ENCODE data around the gene FADD.
"Not testable (repeated sequence)": the region's sequence is repeated elsewhere in the genome, so short reads cannot be mapped to it uniquely, and the experiment has no call there.

The FADD gene

DNA sequence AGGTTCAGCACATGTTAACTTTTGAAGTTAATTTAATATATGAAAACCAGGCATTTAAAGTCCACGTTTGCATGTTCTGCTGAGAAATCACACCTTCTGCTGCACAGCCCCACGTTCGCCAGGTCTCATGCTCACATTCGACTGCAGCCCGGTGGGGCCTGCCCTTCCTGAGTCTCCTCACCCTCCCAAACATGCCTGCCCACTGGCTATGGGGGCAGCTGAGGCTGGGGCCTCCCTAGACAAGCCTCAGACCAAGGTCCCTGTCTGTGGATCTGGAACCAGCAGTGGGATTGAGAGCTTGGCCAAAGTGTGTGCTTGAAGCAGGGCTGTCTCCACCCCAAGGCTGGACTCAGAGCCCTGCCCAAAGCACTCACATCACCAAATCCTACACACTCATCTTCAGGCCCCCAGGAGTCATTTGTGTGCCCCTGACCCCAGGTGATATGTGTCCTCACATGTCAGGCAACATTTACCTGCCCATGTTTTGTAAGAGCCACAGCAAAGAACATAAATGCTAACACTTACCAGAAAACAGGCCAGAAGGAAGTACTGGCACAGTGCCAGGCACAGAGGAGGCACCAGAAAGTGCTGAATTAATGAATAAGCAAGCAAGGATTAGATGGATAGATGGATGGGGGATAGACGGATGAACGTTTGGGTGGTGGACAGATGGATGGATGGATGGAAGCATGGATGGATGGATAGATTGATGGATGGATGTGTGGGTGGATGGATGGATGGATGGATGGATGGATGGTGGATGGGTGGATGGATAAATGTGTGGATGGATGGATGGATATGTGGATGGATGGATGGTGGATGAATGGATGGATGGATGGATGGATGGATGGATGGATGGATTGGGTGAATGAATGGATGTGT is 9.4 kb upstream of the FADD start:
- no peak overlapping the region for H3K27ac ChIP-seq
- in situ Hi-C loops (cut with HindIII; ENCODE audit: low pct_ligation_motif_present, low sequenced_read_pairs): loop anchor here (25.0 kb wide), 2 partner anchors 156 to 281 kb away; no protein-coding TSS in a partner anchor
- no peaks in the 10 kb centered on the region for H3K36me3 ChIP-seq (replicated peaks)
- no peak for DNase-seq
- H3K27me3 ChIP-seq (replicated peaks): peaks cover 2% of the 10 kb centered on the region
- no peak overlapping the region for H3K4me3 ChIP-seq (ENCODE audit: low read depth, low read length)
- no peak for TF ChIP-seq CTCF (IDR thresholded peaks at IDR 0.05; ENCODE audit: low read depth, low read length, missing control alignments)

- no peak overlapping the region for H3K4me3 ChIP-seq (ENCODE audit: low read depth, low read length)
- H3K36me3 ChIP-seq (replicated peaks): no peaks in the 10 kb centered on the region
- H3K27me3 ChIP-seq (replicated peaks): peaks cover 2% of the 10 kb centered on the region
- in situ Hi-C loops (cut with HindIII; ENCODE audit: low pct_ligation_motif_present, low sequenced_read_pairs): loop anchor here (25.0 kb wide), 2 partner anchors 158 to 283 kb away; no protein-coding TSS in a partner anchor
- H3K27ac ChIP-seq: no peak overlapping the region
- no peak for DNase-seq
- no peak for TF ChIP-seq CTCF (IDR thresholded peaks at IDR 0.05; ENCODE audit: low read depth, low read length, missing control alignments)
Observed at GRCh38 chr11:70194792-70195791, 8.0 kb upstream of the FADD start.

DNA sequence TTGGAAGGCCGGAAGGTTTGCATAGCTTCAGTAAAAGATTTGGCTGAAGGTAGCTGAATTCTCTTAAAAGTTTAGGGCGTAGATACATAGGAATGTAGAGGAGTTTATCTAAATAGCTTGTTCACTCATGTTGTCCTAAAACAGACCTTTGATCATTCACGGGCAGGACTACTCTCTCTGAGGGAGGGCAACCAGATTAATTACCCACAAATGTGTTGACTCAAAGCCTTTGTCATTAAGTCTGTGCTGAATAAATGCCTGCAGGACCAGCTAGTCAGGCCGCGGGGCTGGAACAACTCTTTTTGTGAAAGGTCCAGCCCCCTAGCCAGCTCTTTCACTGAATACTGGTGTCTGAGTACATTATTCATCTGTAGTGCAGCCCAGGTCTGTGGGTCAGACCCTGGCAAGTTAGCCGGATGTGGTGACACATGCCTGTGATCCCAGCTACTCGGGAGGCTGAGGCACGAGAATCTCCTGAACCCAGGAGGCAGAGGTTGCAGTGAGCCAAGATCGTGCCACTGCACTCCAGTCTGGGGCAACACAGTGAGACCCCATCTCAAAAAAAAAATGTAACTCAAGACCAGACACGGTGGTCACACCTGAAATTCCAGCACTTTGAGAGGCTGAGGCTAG is 2.8 kb upstream of the FADD start:
- in situ Hi-C loops (cut with HindIII; ENCODE audit: low pct_ligation_motif_present, low sequenced_read_pairs): no loop called here
- TF ChIP-seq CTCF (IDR thresholded peaks at IDR 0.05; ENCODE audit: low read depth, low read length, missing control alignments): no peak
- H3K4me3 ChIP-seq (ENCODE audit: low read depth, low read length): no peak overlapping the region
- peaks cover under 1% of the 10 kb centered on the region for H3K36me3 ChIP-seq (replicated peaks)
- H3K27me3 ChIP-seq (replicated peaks): peaks cover 2% of the 10 kb centered on the region
- H3K27ac ChIP-seq: no peak overlapping the region
- no peak for DNase-seq

DNA sequence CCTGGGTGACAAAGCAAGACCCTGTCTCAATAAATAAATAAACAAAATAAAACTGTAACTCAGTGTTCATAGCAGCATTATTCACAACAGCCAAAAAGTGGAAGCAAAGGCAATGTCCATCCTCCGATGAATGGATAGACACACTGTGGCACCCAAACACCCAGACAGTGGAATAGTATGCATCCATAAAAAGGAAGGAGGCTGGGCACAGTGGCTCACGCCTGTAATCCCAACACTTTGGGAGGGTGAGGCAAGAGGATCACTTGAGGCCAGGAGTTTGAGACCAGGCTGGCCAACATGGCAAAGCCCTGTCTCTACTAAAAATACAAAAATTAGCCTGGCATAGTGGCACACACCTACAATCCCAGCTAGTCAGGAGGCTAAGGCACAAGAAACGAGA is 2.0 kb upstream of the FADD start:
- DNase-seq; H3K27me3 ChIP-seq (replicated peaks); H3K36me3 ChIP-seq (replicated peaks); H3K27ac ChIP-seq; in situ Hi-C loops (cut with HindIII; ENCODE audit: low pct_ligation_motif_present, low sequenced_read_pairs); H3K4me3 ChIP-seq (ENCODE audit: low read depth, low read length): not testable (repeated sequence)

- DNase-seq: no peak
- TF ChIP-seq CTCF (IDR thresholded peaks at IDR 0.05; ENCODE audit: low read depth, low read length, missing control alignments): no peak
- H3K27ac ChIP-seq: no peak overlapping the region
- H3K4me3 ChIP-seq (ENCODE audit: low read depth, low read length): peak overlapping the region; percentile 96
- H3K36me3 ChIP-seq (replicated peaks): peaks cover 17% of the 10 kb centered on the region
- in situ Hi-C loops (cut with HindIII; ENCODE audit: low pct_ligation_motif_present, low sequenced_read_pairs): no loop called here
- H3K27me3 ChIP-seq (replicated peaks): no peaks in the 10 kb centered on the region
Observed at GRCh38 chr11:70201882-70202861, 924 bp upstream of the FADD start.

Data from brain microvascular endothelial cell (primary cell).